Upper lobe of left lung (tissue), 6 donors: ENCODE measurements around the gene SCAMP5. TPM values are rescaled to one million over a fixed set of nuclear protein-coding genes. Genes with fewer than 3 reads are reported as not detected.
A peak's percentile ranks its signal among the peaks of the same experiment; 100 is the strongest.

Experiments used
- ATAC-seq, 2 donors: fragments of 200-7000 bp; cut with Tn5 transposase; one replicate each; pipeline ENCODE4 v1.9.1; 2022; ENCODE audit warnings: mild to moderate bottlenecking in 2 of 2, moderate library complexity in 2 of 2; ENCODE audit not compliant: low FRiP score in 2 of 2
- DNase-seq, 2 donors: peaks; one replicate each; pipeline ENCODE4 v3.0.0-alpha.2; 2019 to 2020
- H3K27ac ChIP-seq, 4 donors: fragments of 200-600 bp; sonication (generic); one replicate each; pipeline ENCODE4 v1.5.1; 2016 to 2019
- H3K27me3 ChIP-seq, 4 donors: fragments of 200-600 bp; sonication (generic); one replicate each; pipeline ENCODE4 v1.5.1; 2017 to 2019
- H3K36me3 ChIP-seq, 4 donors: fragments of 200-600 bp; sonication (generic); one replicate each; pipeline ENCODE4 v1.5.1; 2016 to 2019
- H3K4me1 ChIP-seq, 4 donors: fragments of 200-600 bp; sonication (generic); one replicate each; pipeline ENCODE4 v1.5.1; 2018 to 2019
- H3K4me3 ChIP-seq, 4 donors: fragments of 200-600 bp; sonication (generic); one replicate each; pipeline ENCODE4 v1.5.1; 2017 to 2019; ENCODE audit warnings: mild to moderate bottlenecking in 2 of 4, moderate library complexity in 1 of 4
- H3K9me3 ChIP-seq, 4 donors: fragments of 200-600 bp; sonication (generic); one replicate each; pipeline ENCODE4 v1.5.1; 2018 to 2019
- EP300 ChIP-seq, 4 donors: sonication (generic); formaldehyde crosslinking; IDR thresholded peaks; one replicate each; pipeline ENCODE4 v1.5.1; 2017; ENCODE audit warnings: antibody characterized with exemption in 4 of 4, control low read depth in 2 of 4
- POLR2A ChIP-seq, 4 donors: fragments of 450-650 bp; IDR thresholded peaks; one replicate each; pipeline ENCODE4 v1.5.1; 2016 to 2017; ENCODE audit warnings: antibody characterized with exemption in 4 of 4, mild to moderate bottlenecking in 2 of 4
- POLR2AphosphoS5 ChIP-seq, 2 donors: sonication (generic); formaldehyde crosslinking; IDR thresholded peaks; one replicate each; pipeline ENCODE4 v1.5.1; 2017; ENCODE audit warnings: antibody characterized with exemption in 2 of 2
- WGBS, 2 donors: methylation state at CpG; one replicate each; pipeline ENCODE4 v1.1.5; 2017 to 2018; 5-methylcytosine and 5-hydroxymethylcytosine counted together
- total RNA-seq, 6 donors: library from RNA; depleted of rRNA in 4 of 6; stranded (reverse); fragments of >200 nt in 4 of 6; gene quantifications; one replicate each; pipeline versions ENCODE4 v1.1.0 to v1.2.1, GENCODE V29; 2016 to 2021
- TF ChIP-seq, protein P1 (sequence below), 6 experiments: fragments of 450-650 bp in 4 of 6; fragments of 200-600 bp in 2 of 6; sonication (generic) in 2 of 6; IDR thresholded peaks; one replicate each; pipeline ENCODE4 v1.5.1; 2016 to 2019; ENCODE audit warnings: antibody characterized with exemption in 6 of 6
- donor health status: DM: no; HTN: no; CAD: no; lungs with moderate emphysema.
- donor health status: DM: no; HTN: yes; CAD: no; lungs with severe emphysema.

Gene SCAMP5
- total RNA-seq, 6 donors from 2014 or later: 1.0 to 12.3 (median 3.0) TPM

GRCh38 chr15:75030023-75030413 lies 34.7 kb downstream of the SCAMP5 start:
- peaks cover 0 to 2% (median 0%) of the 10 kb centered on the region in 4 donors for H3K36me3 ChIP-seq
- H3K27ac ChIP-seq: peak overlapping the region; percentile 70 to 87 (median 86)
- H3K27me3 ChIP-seq: no peaks in the 10 kb centered on the region
- no peaks in the 10 kb centered on the region for H3K9me3 ChIP-seq
- peak in 1 of 2 donors; percentile 59 for DNase-seq
- ATAC-seq: peak; percentile 10 to 17
- H3K4me3 ChIP-seq: peak overlapping the region in 2 of 4 donors; percentile 31 to 32
- H3K4me1 ChIP-seq: peaks cover 30 to 60% (median 53%) of the 10 kb centered on the region in 4 donors
- TF ChIP-seq, protein P1, sequence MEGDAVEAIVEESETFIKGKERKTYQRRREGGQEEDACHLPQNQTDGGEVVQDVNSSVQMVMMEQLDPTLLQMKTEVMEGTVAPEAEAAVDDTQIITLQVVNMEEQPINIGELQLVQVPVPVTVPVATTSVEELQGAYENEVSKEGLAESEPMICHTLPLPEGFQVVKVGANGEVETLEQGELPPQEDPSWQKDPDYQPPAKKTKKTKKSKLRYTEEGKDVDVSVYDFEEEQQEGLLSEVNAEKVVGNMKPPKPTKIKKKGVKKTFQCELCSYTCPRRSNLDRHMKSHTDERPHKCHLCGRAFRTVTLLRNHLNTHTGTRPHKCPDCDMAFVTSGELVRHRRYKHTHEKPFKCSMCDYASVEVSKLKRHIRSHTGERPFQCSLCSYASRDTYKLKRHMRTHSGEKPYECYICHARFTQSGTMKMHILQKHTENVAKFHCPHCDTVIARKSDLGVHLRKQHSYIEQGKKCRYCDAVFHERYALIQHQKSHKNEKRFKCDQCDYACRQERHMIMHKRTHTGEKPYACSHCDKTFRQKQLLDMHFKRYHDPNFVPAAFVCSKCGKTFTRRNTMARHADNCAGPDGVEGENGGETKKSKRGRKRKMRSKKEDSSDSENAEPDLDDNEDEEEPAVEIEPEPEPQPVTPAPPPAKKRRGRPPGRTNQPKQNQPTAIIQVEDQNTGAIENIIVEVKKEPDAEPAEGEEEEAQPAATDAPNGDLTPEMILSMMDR (IDR thresholded peaks at IDR 0.05): no peak
- TF ChIP-seq POLR2A (IDR thresholded peaks at IDR 0.05) (no peak), POLR2AphosphoS5 (IDR thresholded peaks at IDR 0.05) (no peak), EP300 (IDR thresholded peaks at IDR 0.05) (no peak)
- WGBS, 2 donors: 0 to 42% methylated on average over 1 to 2 of the region's 2 CpGs

DNA sequence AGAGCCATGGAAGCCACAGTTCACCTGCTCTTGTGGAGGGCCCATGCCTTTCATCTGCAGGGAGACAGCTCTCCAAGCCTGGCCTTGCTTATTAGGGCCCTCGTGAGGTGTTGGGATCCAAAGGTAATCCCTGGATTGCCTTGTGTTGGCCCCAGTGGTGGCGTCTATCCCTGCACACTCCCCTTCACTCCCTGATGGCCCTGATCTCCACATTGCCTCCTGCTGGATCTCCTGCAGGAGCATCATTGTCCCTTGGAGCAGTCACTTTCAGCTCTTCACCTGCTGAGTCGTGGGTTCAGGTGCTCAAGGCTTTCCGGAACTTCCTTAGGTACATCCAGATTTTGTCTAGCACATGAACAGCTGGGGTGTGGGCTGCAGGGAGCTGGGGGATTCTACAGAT lies 35.1 kb downstream of the SCAMP5 start:
- Histone ChIP-seq H3K9me3 (no peaks in the 10 kb centered on the region), H3K27me3 (no peaks in the 10 kb centered on the region), H3K4me1 (peaks cover 30 to 56% (median 49%) of the 10 kb centered on the region in 4 donors), H3K4me3 (no peak overlapping the region), H3K36me3 (peaks cover 0 to 2% (median 0%) of the 10 kb centered on the region in 4 donors), H3K27ac (peak overlapping the region; percentile 70 to 87 (median 86))
- no peak for ATAC-seq
- DNase-seq: no peak
- no peak for TF ChIP-seq POLR2AphosphoS5 (IDR thresholded peaks at IDR 0.05)
- WGBS, 2 donors: 84 to 89% methylated on average over 4 of the region's 4 CpGs

- WGBS, 2 donors: 31 to 52% methylated on average over 4 of the region's 4 CpGs
- DNase-seq: no peak
- Histone ChIP-seq H3K27ac (peak overlapping the region; percentile 25 to 87 (median 62)), H3K27me3 (no peaks in the 10 kb centered on the region), H3K36me3 (peaks cover 0 to 2% (median 0%) of the 10 kb centered on the region in 4 donors), H3K4me3 (no peak overlapping the region), H3K9me3 (no peaks in the 10 kb centered on the region), H3K4me1 (peaks cover 38 to 51% (median 47%) of the 10 kb centered on the region in 4 donors)
- TF ChIP-seq POLR2A (IDR thresholded peaks at IDR 0.05): no peak
- TF ChIP-seq POLR2AphosphoS5 (IDR thresholded peaks at IDR 0.05): no peak
- TF ChIP-seq, protein P1 (IDR thresholded peaks at IDR 0.05): no peak
- TF ChIP-seq EP300 (IDR thresholded peaks at IDR 0.05): no peak
- ATAC-seq: no peak
These were observed 36.5 kb downstream of the SCAMP5 start for GRCh38 chr15:75031848-75032247.

DNA sequence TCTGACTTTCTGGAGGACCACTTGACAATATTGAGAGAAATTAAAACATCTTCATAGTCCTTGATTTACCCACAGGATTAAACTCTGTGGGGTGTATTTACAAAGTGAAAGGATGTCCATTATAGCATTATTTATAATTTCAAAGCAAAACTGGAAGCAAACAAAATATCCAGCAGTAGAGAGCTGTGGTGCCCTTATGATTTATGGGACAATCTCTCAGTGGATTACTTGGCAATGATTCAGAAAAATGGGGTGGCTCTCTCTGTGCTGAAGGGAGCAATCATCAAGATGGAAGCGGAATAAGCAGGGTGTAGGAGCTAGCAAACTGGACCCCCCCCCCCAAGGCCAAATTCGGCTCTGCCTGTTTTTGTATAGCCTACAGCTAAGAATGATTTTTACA lies 37.0 kb downstream of the SCAMP5 start:
- H3K4me3 ChIP-seq: no peak overlapping the region
- peaks cover 0 to 2% (median 0%) of the 10 kb centered on the region in 4 donors for H3K36me3 ChIP-seq
- no peaks in the 10 kb centered on the region for H3K9me3 ChIP-seq
- no peaks in the 10 kb centered on the region for H3K27me3 ChIP-seq
- peaks cover 38 to 51% (median 47%) of the 10 kb centered on the region in 4 donors for H3K4me1 ChIP-seq
- H3K27ac ChIP-seq: peak overlapping the region; percentile 25 to 87 (median 62)
- TF ChIP-seq POLR2AphosphoS5 (IDR thresholded peaks at IDR 0.05) (no peak), EP300 (IDR thresholded peaks at IDR 0.05) (no peak), POLR2A (IDR thresholded peaks at IDR 0.05) (no peak)
- TF ChIP-seq, protein P1 (IDR thresholded peaks at IDR 0.05): no peak
- 57 to 64% methylated on average over 2 of the region's 2 CpGs for WGBS, 2 donors
- ATAC-seq: no peak
- DNase-seq: no peak

DNA sequence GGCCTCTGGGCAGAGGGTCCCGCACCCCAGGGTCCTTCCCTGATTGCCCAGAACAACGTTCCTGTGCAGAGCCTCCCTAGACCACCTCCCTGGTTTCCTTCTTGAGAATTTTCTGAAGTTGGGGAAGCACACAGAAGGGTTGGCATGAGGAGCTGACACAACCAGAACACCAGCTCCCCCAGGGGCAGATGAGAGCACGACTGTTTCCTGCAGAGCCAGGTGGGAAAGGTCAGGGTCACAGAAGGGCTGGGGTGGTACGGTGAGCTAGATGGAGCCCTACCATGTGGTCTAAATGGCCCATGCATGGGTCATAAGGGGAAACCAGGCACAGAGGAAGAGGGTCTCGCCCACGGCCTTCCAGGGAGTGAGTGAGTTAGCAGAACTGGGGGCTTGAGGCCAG lies 38.4 kb downstream of the SCAMP5 start:
- Histone ChIP-seq H3K4me3 (no peak overlapping the region), H3K27ac (no peak overlapping the region), H3K4me1 (peaks cover 38 to 52% (median 43%) of the 10 kb centered on the region in 4 donors), H3K9me3 (no peaks in the 10 kb centered on the region), H3K27me3 (no peaks in the 10 kb centered on the region), H3K36me3 (peaks cover 0 to 2% (median 0%) of the 10 kb centered on the region in 4 donors)
- 87 to 97% methylated on average over 5 to 6 of the region's 6 CpGs for WGBS, 2 donors
- DNase-seq: no peak
- TF ChIP-seq EP300 (IDR thresholded peaks at IDR 0.05): no peak
- TF ChIP-seq POLR2A (IDR thresholded peaks at IDR 0.05): no peak
- no peak for TF ChIP-seq POLR2AphosphoS5 (IDR thresholded peaks at IDR 0.05)
- TF ChIP-seq, protein P1 (IDR thresholded peaks at IDR 0.05): no peak
- no peak for ATAC-seq
